Retinal pigment epithelial cell (primary cell): ENCODE data around the gene PIM1.

Experiments used
- DNase-seq: peaks from one replicate; pipeline ENCODE4 v3.0.0-alpha.2; 2010; ENCODE audit warnings: low read depth
- H3K4me3 ChIP-seq: 2 replicates; pipeline ENCODE4 v1.5.1; 2011; ENCODE audit warnings: mild to moderate bottlenecking, low read length, control low read depth, moderate library complexity
- TF ChIP-seq, protein P1 (sequence below): conservative IDR thresholded peaks from 2 replicates; pipeline ENCODE4 v1.5.1; 2011; ENCODE audit warnings: low read depth, low read length, control low read depth, inconsistent platforms

PIM1 gene

DNA sequence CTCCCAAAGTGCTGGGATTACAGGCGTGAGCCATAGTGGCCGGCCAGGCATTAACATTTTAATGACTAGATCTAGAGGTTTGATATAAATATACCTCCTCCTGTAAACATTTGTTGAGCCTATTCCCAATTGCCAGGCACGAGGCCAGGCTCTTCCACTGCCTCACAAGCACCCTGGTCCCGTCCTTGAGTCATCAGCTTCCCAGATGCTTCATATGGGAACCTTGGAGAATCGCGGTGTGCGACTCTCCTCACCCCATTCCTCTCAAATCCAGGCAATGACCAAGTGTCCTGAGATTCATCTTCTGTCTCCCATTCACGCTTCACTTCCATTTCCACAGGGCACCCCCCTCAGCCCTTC lies 35.9 kb upstream of the PIM1 start:
- DNase-seq: no peak
- no peak overlapping the region for H3K4me3 ChIP-seq
- TF ChIP-seq, protein P1, sequence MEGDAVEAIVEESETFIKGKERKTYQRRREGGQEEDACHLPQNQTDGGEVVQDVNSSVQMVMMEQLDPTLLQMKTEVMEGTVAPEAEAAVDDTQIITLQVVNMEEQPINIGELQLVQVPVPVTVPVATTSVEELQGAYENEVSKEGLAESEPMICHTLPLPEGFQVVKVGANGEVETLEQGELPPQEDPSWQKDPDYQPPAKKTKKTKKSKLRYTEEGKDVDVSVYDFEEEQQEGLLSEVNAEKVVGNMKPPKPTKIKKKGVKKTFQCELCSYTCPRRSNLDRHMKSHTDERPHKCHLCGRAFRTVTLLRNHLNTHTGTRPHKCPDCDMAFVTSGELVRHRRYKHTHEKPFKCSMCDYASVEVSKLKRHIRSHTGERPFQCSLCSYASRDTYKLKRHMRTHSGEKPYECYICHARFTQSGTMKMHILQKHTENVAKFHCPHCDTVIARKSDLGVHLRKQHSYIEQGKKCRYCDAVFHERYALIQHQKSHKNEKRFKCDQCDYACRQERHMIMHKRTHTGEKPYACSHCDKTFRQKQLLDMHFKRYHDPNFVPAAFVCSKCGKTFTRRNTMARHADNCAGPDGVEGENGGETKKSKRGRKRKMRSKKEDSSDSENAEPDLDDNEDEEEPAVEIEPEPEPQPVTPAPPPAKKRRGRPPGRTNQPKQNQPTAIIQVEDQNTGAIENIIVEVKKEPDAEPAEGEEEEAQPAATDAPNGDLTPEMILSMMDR: no peak

DNA sequence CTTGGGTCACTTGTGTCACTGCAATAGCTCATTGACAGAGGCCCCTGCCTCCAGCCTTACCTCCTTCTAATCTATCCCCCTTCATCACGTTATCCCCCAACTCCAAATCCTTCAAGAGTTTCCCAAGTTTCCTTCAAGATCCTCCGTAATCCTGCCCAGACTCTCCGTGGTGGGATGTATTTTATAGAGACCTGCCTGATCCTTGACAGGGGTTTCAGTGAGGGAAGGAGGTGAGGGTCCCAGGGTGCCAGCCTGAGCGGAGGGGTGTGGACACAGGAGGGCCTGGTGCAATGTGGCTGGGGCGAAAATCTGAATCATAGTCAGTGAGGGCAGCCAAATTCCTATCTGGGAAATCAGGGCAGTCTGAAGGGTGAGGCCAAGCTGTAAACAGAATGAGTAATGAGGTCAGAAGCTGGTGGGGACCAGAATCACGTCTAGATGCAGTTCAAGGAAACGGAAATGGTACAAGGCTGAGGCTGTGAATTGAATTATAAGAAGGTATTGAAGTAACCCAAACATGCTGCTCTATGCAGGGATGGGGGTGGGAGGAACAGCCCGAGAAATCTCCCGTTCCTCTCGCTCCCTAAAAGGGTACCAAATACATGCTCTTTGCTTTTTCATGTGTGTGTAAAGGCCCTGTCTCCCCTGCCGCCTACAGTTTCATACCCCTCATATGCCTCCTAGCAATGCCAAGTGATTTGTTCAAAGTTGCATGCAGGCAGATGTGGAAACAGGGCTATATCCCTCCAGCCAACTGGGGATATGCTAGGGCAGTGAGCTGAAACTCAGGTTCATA lies 35.4 kb upstream of the PIM1 start:
- peak; percentile 98 for DNase-seq
- H3K4me3 ChIP-seq: no peak overlapping the region
- TF ChIP-seq, protein P1: no peak

DNA sequence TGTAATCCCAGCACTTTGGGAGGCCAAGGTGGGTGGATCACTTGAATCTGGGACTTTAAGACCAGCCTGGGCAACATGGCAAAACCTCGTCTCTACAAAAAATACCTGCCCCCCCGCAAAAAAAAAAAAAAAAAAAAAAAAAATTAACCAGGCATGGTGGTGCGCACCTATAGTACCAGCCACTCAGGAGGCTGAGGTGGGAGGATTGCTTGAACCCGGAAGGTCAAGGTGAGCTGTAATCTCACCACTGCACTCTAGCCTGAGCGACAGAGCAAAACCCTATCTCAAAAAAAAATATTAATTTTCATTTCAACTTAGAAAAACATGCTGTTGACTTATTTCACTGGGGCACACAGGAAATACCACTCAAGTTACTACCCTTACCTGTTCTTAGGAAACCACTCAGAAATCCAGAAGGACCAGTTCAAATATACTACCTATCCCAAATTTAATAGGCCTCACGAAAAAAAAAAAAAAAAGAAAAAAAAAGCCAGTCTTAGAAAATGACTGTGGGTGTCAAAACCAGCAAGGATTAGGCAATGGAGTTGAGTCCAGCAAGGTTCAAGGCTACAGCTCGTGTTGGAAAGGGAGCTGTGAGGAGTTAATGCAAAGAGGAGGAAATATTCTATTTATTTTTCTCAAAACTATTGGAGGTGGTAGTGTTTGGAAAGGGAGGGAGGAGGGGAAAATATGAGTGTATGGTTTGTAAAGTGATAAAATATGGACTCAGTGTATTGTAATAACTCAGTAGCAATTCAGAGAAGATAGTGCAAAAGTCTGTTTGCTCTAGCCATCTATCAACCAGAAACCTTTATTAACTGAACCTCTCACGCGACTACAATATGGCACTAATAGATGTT lies 33.9 kb upstream of the PIM1 start:
- H3K4me3 ChIP-seq: no peak overlapping the region
- no peak for DNase-seq
- TF ChIP-seq, protein P1: no peak

DNA sequence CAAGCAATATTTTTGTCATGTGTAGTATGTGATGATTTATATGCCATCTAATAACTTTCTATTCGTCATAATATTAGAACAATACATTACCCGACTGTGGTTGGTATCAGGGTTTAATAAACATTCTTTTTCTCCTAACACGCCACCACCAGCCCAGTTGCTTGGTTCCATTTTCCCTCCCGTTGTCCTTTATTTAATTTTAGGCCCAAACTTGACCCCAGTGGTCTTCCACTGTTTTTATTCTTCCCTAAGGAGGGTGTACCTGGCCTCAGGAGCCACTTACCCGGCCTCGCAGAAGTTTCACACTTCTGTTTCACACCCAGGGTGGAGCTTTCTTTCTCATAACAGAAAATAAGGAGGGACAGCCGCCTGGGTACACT lies 33.1 kb upstream of the PIM1 start:
- TF ChIP-seq, protein P1: no peak
- no peak for DNase-seq
- no peak overlapping the region for H3K4me3 ChIP-seq

DNA sequence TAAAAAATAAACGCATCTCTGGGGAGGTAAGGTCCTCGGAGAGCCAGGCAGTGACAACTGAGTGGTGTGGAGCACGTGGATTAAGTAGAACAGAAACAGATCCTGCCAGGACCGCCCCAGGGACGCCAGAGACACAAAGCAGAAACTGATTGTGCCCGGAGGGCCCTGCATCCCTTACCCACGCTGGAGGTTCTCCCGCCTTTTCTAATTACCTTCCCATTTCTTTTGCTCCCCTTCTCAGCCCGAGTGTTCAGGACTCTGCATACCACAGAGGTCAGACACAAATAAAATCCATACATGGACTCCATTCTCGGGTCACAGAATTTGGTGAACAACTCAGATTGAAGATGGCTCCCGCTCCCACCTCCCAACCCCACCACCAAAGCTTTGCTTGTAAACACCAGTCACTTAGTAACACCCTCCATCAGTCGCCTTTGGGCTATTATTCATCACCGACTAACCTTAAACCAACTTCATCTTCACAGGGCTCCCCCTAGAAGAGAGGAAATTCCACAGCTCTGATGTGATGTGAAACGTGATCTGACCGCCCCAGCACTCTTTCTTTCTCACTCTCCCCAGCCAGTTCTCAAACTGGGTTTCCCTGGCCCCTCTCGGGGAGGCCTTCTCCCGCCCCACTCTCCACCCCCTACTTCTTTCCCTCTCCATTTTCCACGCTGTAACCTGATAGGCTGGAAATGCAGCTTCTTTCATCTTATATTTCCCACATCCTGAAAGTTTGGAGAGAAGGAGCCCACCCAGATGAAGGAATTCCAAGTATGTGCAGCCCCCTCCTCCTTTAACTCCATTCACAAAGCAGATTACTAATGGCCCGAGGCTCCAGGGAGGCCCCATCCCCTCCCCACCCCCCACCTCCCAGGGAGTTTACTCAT lies 32.5 kb upstream of the PIM1 start:
- peak; percentile 96 for DNase-seq
- TF ChIP-seq, protein P1: no peak
- peak overlapping the region; percentile 27 for H3K4me3 ChIP-seq

DNA sequence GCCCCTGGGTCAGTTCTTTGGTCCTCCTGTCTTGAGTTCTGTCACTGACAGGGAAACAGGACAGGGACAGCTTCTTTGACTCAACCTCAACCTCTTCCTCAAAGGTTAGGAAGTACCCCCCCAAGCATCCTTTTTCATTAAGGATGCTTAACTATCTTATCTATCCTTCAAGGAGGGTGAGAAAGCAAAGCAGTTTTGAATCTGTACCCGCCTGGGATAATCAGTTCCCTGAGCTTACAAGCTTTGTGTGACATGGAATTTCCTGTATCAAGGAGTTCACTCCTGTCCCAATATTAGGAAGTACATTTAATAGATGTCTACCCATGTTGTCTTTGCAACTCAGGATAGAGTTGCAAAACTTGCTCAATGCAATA lies 31.1 kb upstream of the PIM1 start:
- DNase-seq: no peak
- TF ChIP-seq, protein P1: no peak
- H3K4me3 ChIP-seq: no peak overlapping the region
